Ecto neural progenitor cell (in vitro differentiated cells): ENCODE measurements around the gene SLC11A2.
"Not testable (repeated sequence)": the region's sequence is repeated elsewhere in the genome, so short reads cannot be mapped to it uniquely, and the experiment has no call there.

ENCODE experiments used
- DNase-seq: peaks from one replicate; pipeline ENCODE4 v3.0.0-alpha.2; 2018; ENCODE audit warnings: low spot score

The SLC11A2 gene

DNA sequence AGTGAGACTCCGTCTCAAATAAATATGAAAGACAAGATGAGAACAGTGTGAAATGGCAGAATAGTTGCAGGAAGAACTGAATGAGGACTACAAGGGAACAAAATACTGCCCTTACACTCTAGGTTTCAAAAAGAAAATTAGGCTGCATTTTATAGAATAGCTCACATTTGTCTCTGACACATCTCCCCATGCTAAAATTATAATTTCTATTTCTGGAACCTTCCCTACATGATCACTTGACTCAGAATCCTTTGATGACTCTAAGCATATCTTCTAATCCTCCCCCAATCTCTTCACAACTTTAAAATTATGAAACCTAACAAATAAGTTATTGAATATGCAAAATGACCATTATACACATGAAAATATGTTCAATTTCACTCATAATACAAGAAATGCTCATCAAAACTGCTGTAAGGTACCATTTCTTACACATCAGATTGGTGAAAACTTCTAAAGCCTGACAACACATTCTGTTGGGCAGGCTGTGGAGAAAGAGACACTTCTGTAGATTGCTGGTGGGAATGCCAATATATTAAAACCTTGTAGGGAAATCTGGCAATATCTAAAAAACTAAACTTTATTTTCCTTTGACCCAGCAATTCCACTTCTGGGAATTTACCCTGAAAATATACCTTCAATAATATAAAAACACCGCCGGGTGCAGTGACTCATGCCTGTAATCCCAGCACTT, 78.1 kb downstream of the SLC11A2 start:
- no peak for DNase-seq

DNA sequence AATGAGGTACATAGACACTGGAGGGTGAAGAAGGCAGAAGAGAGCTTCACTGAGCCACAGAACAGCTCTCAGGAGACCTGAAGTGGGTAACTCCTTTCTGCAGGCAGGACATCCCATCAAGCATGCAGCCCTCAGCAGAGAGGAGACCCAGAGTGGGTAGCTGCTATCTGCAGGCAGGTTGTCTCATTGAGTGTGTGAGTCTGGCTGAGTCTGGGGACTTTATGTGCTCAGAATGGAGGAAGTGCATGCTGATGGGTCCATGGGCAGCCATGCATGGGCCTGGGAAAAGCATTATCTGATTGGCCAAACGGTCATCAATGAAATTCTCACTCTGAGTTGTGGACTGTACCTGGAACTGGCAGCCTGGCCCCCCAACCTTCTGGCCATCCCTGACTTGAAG, 88.5 kb downstream of the SLC11A2 start:
- no peak for DNase-seq

DNA sequence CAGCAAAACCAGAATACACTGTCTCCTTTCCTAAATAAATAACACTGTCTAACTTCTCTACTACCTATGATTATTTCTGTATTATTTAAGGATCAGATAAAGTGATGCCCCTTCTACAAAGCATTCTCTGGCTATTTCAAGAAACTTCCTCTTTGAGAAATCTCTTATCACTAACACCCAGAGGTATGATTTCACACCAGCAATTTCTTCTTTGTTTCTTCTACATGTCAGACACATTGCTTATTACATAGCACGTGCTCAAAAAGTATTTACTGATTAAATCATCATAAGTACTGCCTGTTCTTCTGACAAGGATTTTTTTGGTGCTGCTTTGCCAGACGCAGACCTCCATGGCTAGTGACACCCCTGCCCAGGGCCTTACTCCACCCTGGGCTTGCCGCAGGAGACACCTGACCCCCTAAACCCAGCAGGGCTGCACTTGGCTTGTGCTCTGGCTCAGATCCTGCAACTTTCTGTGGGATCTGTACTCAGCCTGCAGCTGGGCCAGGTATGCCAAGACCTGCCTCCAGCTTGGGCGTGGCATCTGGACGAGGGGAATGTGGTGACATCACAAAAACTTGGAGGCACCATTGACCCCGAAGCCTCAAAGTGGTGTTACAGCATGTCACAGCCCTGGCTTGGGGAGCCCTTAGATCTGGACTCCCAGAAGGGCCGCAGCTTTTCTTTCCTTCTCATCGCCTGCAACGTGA, 89.2 kb downstream of the SLC11A2 start:
- no peak for DNase-seq

DNA sequence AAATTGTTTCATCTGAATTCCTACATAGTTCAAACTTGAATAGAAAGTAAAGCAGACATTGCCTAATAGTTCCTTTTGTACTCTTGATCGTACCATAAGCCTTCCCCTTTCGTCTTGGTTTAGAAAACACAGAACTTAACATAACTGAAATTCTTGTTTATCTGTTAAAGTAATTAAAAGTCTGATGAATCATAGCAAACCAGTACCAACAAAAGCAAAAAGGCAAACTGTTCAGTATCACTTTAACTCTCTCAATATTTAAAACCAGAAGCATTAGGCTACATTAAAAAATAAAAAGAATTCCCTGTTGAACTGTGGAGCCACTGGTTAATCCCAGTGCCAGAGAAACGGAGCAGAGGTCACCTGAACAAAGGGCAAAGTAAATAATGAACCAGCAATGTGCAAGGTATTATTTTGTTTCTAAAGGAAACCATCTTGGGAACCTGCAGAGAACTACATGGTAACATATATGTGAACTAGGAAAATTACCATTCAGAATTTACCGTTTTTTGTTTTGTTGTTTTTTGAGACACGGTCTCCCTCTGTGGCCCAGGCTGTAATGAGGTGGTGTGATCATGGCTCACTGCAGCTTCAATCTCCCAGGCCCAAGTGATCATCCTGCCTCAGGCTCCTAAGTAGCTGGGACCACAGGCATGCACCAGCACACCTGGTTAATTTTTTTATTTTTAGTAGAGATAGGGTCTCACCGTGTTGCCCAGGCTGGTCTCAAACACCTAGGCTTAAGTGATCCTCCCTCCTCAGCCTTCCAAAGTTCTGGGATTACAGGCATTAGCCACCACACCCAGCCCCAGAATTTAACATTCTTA, 91.0 kb downstream of the SLC11A2 start:
- DNase-seq = no peak

DNA sequence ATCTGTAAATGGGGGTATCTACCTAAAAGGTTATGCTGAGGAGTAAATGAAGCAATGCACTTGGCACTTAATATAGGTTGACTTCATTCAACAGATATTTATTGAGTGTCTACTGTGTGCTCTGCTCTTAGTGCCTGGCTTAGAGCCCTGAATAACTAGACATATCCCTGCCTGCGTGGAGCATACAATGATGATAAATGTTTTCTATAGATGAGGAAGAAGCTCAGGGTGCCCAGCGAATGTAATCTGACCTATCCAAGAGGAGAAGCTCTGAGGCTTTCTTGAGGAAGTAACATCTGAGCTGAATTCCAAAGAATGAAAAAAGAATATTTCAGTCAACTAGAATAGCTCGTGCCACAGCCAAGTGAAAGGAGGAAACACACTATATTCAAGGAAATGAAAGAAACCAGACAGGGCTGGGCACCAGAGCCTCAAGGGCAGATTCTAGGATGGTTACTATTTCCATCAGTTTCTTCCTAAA, 91.8 kb downstream of the SLC11A2 start:
- no peak for DNase-seq

DNA sequence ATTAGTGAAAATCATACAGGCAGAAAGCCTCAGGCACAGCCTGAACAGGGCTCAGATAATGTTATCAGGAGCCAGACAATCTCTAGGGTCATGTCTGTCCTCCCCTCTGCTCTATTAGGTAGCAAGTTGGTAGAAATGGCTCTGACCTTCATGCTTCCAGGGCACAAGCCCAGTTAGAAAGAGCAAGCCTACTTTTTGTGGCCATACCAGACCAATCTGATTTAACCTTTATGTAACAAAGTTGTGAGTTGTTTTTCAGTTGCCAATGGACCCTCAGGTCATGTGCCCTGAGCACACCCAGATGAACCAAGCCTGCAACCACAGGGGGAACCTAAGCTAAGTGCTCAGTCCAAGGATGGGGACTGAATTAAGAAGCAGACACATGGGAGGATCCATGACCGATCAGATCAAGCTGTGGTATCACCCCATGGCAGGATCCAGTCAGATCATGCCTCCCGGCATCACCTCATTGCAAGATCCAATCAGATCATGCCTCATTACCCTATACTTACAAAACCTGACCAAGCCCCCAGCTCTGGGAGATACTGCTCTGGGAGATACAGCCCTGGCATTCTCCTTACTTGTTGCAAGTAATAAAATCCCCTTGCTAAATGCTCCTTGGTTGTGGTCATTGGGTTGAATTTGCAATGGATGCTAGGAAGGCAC, 92.6 kb downstream of the SLC11A2 start:
- no peak for DNase-seq

DNA sequence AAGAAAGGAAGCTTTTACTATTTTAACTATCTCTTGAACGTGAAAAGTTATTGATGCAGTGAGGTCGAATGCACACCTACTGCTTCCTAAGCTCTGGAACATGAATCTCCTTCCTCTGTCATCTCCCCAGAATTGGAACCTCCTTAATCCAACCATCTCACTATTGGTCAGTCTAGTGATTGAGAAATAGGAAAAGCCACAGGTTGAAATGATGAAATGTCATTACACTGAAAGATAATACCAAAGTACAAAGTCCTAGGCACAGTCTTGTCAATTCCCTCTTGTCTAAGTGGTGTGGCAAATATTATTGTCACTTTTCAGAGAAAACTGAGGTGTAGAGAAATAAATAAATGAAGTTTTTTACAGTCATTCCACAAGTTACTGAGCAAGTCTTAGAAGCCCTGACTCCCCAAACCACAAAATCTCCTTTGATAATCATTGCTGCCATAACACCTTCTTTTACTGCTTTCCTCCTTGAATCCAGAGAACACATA, 93.3 kb downstream of the SLC11A2 start:
- DNase-seq = no peak

DNA sequence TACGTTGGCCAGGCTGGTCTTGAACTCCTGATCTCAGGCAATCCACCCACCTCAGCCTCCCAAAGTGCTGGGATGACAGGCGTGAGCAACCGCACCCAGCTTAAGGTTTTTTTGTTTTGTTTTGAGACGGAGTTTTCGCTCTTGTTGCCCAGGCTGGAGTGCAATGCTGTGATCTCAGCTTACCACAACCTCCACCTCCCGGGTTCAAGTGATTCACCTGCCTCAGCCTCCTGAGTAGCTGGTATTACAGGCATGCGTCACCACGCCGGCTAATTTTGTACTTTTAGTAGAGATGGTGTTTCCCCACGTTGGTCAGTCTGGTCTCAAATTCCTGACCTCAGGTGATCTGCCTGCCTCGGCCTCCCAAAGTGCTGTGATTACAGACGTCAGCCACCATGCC, 95.7 kb downstream of the SLC11A2 start:
- not testable (repeated sequence) for DNase-seq

DNA sequence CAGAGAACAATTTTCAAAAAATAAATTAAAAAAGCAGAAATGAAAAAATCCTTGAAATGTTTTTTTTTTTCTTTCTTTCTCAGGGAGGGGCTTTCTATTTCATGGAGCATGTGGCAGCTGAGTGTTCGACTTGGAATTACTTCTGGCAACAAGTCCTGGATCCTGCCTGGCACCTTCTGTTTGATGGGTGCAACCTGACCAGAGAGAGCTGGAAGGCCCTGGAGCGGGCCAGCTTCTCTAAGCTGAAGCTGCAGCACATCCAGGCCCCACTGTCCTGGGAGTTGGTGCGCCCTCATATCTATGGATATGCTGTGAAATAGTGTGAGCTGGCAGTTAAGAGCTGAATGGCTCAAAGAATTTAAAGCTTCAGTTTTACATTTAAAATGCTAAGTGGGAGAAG, 96.4 kb downstream of the SLC11A2 start:
- DNase-seq = no peak
